Gastrocnemius medialis (tissue), 4 donors: ENCODE results near the gene ONECUT3. TPM values are rescaled to one million over a fixed set of nuclear protein-coding genes. Genes with fewer than 3 reads are reported as not detected.
"Not testable (repeated sequence)": the region's sequence is repeated elsewhere in the genome, so short reads cannot be mapped to it uniquely, and the experiment has no call there.

Source experiments
- ATAC-seq, 2 donors: fragments of 150-250 bp; one replicate each; pipeline ENCODE4 v1.9.1; 2016
- DNase-seq, 2 donors: peaks; one replicate each; pipeline ENCODE4 v3.0.0-alpha.2; 2019
- H3K27ac ChIP-seq, 4 donors: fragments of 200-600 bp; sonication (generic); 1 replicate in 1 of 4; 2 replicates in 3 of 4; pipeline ENCODE4 v1.5.1; 2016 to 2018; ENCODE audit warnings: mild to moderate bottlenecking in 2 of 4, moderate library complexity in 1 of 4
- H3K27me3 ChIP-seq, 3 donors: fragments of 200-600 bp; sonication (generic) in 2 of 3; 1 replicate in 1 of 3; 2 replicates in 2 of 3; pipeline versions ENCODE4 v1.5.1 to v1.6.0; 2016 to 2019; ENCODE audit warnings: mild to moderate bottlenecking in 1 of 3, moderate library complexity in 1 of 3
- H3K36me3 ChIP-seq, 2 donors: fragments of 200-600 bp; sonication (generic) in 1 of 2; one replicate each; pipeline ENCODE4 v1.5.1; 2017 to 2018
- H3K4me1 ChIP-seq, 2 donors: fragments of 200-600 bp; sonication (generic) in 1 of 2; one replicate each; pipeline ENCODE4 v1.5.1; 2016 to 2017; ENCODE audit warnings: mild to moderate bottlenecking in 2 of 2
- H3K4me3 ChIP-seq, 4 donors: fragments of 200-600 bp; sonication (generic) in 3 of 4; 1 replicate in 1 of 4; 2 replicates in 3 of 4; pipeline ENCODE4 v1.5.1; 2016 to 2019; ENCODE audit warnings: mild to moderate bottlenecking in 2 of 4
- H3K9me3 ChIP-seq, 3 donors: fragments of 200-600 bp; sonication (generic) in 2 of 3; 1 replicate in 1 of 3; 2 replicates in 2 of 3; pipeline ENCODE4 v1.5.1; 2016 to 2019
- CTCF ChIP-seq, 5 experiments: fragments of 450-650 bp in 3 of 5; fragments of 200-600 bp in 2 of 5; sonication (generic) in 2 of 5; IDR thresholded peaks in 4 of 5; conservative IDR thresholded peaks in 1 of 5; 1 replicate in 4 of 5; 2 replicates in 1 of 5; pipeline ENCODE4 v1.5.1; 2016 to 2019; ENCODE audit warnings: antibody characterized with exemption in 5 of 5, mild to moderate bottlenecking in 3 of 5, moderate library complexity in 3 of 5
- POLR2A ChIP-seq, 2 donors: fragments of 450-650 bp; IDR thresholded peaks; one replicate each; pipeline ENCODE4 v1.6.1; 2017; ENCODE audit warnings: antibody characterized with exemption in 2 of 2, mild to moderate bottlenecking in 2 of 2, moderate library complexity in 2 of 2
- in situ Hi-C, 4 donors: fragments of 200-750 bp; cut with MboI; loops; one replicate each; pipeline versions ENCODE4 v1.15.0 to v1.8.0; 2017; ENCODE audit warnings: low sequenced_read_pairs in 4 of 4
- intact Hi-C: fragments of 100-400 bp; cut with DNase I; formaldehyde crosslinking; loops from one replicate; pipeline ENCODE4 v1.15.1; 2023; ENCODE audit warnings: low total_unique reads
- total RNA-seq, 4 donors: library from RNA; depleted of rRNA; stranded (reverse); fragments of >200 nt; gene quantifications; one replicate each; pipeline versions ENCODE4 v1.1.0 to v1.2.3, GENCODE V29; 2016

Gene ONECUT3
- total RNA-seq, 4 donors from 2014 or later, result not detected

- Histone ChIP-seq H3K9me3 (no peaks in the 10 kb centered on the region), H3K27ac (no peak overlapping the region), H3K4me3 (no peak overlapping the region), H3K27me3 (peaks cover 75 to 83% (median 81%) of the 10 kb centered on the region in 3 donors), H3K4me1 (no peaks in the 10 kb centered on the region), H3K36me3 (no peaks in the 10 kb centered on the region)
- DNase-seq, result no peak
- no peak for ATAC-seq
- in situ Hi-C loops, result loop anchor here in 1 of 4 donors (25.0 kb wide), 1 partner anchor 220 kb away; no protein-coding TSS in a partner anchor
- TF ChIP-seq POLR2A (IDR thresholded peaks at IDR 0.05), result no peak
- TF ChIP-seq CTCF (IDR thresholded peaks at IDR 0.05 in 4 of 5, conservative IDR thresholded peaks at IDR 0.05 in 1 of 5), result no peak
- intact Hi-C loops, result no loop called here
Measured at GRCh38 chr19:1757468-1758230, 4.3 kb downstream of the ONECUT3 start.

GRCh38 chr19:1758231-1758577, 4.9 kb downstream of the ONECUT3 start:
- DNase-seq, result no peak
- Histone ChIP-seq H3K27ac (no peak overlapping the region), H3K9me3 (no peaks in the 10 kb centered on the region), H3K4me3 (no peak overlapping the region), H3K36me3 (no peaks in the 10 kb centered on the region), H3K27me3 (peaks cover 76 to 82% (median 81%) of the 10 kb centered on the region in 3 donors), H3K4me1 (no peaks in the 10 kb centered on the region)
- ATAC-seq, result no peak
- TF ChIP-seq POLR2A (IDR thresholded peaks at IDR 0.05), result no peak
- intact Hi-C loops, result no loop called here
- in situ Hi-C loops, result loop anchor here in 1 of 4 donors (25.0 kb wide), 1 partner anchor 221 kb away; no protein-coding TSS in a partner anchor

GRCh38 chr19:1758959-1759903, 5.9 kb downstream of the ONECUT3 start:
- in situ Hi-C loops (loop anchor here in 1 of 4 donors (25.0 kb wide), 1 partner anchor 222 kb away; no protein-coding TSS in a partner anchor), intact Hi-C loops (no loop called here)
- Histone ChIP-seq H3K4me3 (no peak overlapping the region), H3K27ac (no peak overlapping the region), H3K36me3 (no peaks in the 10 kb centered on the region), H3K9me3 (no peaks in the 10 kb centered on the region), H3K4me1 (no peaks in the 10 kb centered on the region), H3K27me3 (peaks cover 85 to 92% (median 91%) of the 10 kb centered on the region in 3 donors)
- ATAC-seq, result no peak
- TF ChIP-seq CTCF (IDR thresholded peaks at IDR 0.05 in 4 of 5, conservative IDR thresholded peaks at IDR 0.05 in 1 of 5), result no peak
- no peak for TF ChIP-seq POLR2A (IDR thresholded peaks at IDR 0.05)
- no peak for DNase-seq

GRCh38 chr19:1760020-1760419, 6.7 kb downstream of the ONECUT3 start:
- Histone ChIP-seq H3K9me3 (no peaks in the 10 kb centered on the region), H3K27me3 (peaks cover 88 to 95% (median 94%) of the 10 kb centered on the region in 3 donors), H3K4me1 (no peaks in the 10 kb centered on the region), H3K36me3 (no peaks in the 10 kb centered on the region), H3K27ac (no peak overlapping the region), H3K4me3 (no peak overlapping the region)
- DNase-seq (no peak), ATAC-seq (no peak)
- TF ChIP-seq CTCF (IDR thresholded peaks at IDR 0.05 in 4 of 5, conservative IDR thresholded peaks at IDR 0.05 in 1 of 5) (no peak), POLR2A (IDR thresholded peaks at IDR 0.05) (no peak)
- in situ Hi-C loops (loop anchor here in 3 of 4 donors (10.0 to 25.0 kb wide), 2 partner anchors 215 to 223 kb away; no protein-coding TSS in a partner anchor), intact Hi-C loops (no loop called here)

- H3K27me3 ChIP-seq, result peaks cover 89 to 96% (median 94%) of the 10 kb centered on the region in 3 donors
- in situ Hi-C loops, result loop anchor here in 3 of 4 donors (10.0 to 25.0 kb wide), 2 partner anchors 216 to 224 kb away; no protein-coding TSS in a partner anchor
- H3K9me3 ChIP-seq, intact Hi-C loops, H3K4me3 ChIP-seq, H3K4me1 ChIP-seq, H3K36me3 ChIP-seq, H3K27ac ChIP-seq, DNase-seq, ATAC-seq: not testable (repeated sequence)
Measured at GRCh38 chr19:1760786-1761527, 7.7 kb downstream of the ONECUT3 start.
